HepG2 (cell line): ENCODE data around the gene BIVM. TPM values are rescaled to one million over a fixed set of nuclear protein-coding genes. Genes with fewer than 3 reads are reported as not detected.

Experiments used
- ATAC-seq: fragments of 200-7000 bp; cut with Tn5 transposase; 3 replicates; pipeline ENCODE4 v1.9.1; 2020; ENCODE audit warnings: mild to moderate bottlenecking, moderate library complexity
- BruUV-seq: library from RNA; stranded (reverse); fragments of 400-500 nt; replicated peaks from 2 replicates; lab custom pipeline; 2021; lab: Mats Ljungman, UMichigan
- CTCF ChIA-PET: fragments of 300-600 bp; formaldehyde crosslinking; extraction: SDS; loops from one replicate; lab custom pipeline; 2021; ENCODE audit warnings: low total read pairs, inconsistent platforms, low intra/inter-chr PET ratio; lab: Yijun Ruan, JAX
- POLR2A ChIA-PET: fragments of 350-600 bp; sonication (Branson Sonifier 250); formaldehyde crosslinking; loops from one replicate; lab custom pipeline; 2020; ENCODE audit warnings: antibody characterized with exemption, inconsistent platforms; lab: Yijun Ruan, JAX
- DNase-seq: peaks from one replicate; pipeline ENCODE4 v3.0.0-alpha.2; 2015; ENCODE audit warnings: low spot score
- FAIRE-seq: peaks from 3 replicates; lab custom pipeline; 2011; peaks lifted over from hg19 to GRCh38; lab: Jason Lieb, UNC
- H2AFZ ChIP-seq: one replicate; pipeline ENCODE4 v1.6.1; 2011; ENCODE audit warnings: low read length, inconsistent platforms
- H3K27ac ChIP-seq: fragments of 300-600 bp; 3 replicates; pipeline ENCODE4 v1.8.0; 2011; ENCODE audit warnings: mixed run types, mild to moderate bottlenecking, mixed read lengths, low read length, inconsistent platforms; ENCODE audit not compliant: insufficient read depth; ENCODE audit errors: extremely low read length
- H3K27me3 ChIP-seq, 2 experiments: fragments of 200-600 bp in 1 of 2; 2 replicates in 1 of 2; 3 replicates in 1 of 2; pipeline versions ENCODE4 v1.6.0 to v1.8.0; 2011; ENCODE audit warnings: low read length in 2 of 2, mild to moderate bottlenecking in 2 of 2, moderate library complexity in 2 of 2, inconsistent platforms in 1 of 2; ENCODE audit not compliant: insufficient read depth in 2 of 2, control insufficient read depth in 1 of 2
- H3K36me3 ChIP-seq, 2 experiments: fragments of 200-600 bp in 1 of 2; replicated peaks in 1 of 2; 2 replicates in 1 of 2; 3 replicates in 1 of 2; pipeline versions ENCODE4 v1.5.1 to v1.8.0; 2011; ENCODE audit warnings: low read length in 2 of 2, inconsistent platforms in 1 of 2; ENCODE audit not compliant: insufficient read depth in 2 of 2, control insufficient read depth in 1 of 2
- H3K4me1 ChIP-seq: 2 replicates; pipeline ENCODE4 v1.5.1; 2012; ENCODE audit warnings: low read length, inconsistent platforms; ENCODE audit not compliant: insufficient read depth
- H3K4me2 ChIP-seq: 2 replicates; pipeline ENCODE4 v1.6.0; 2011; ENCODE audit warnings: low read depth, low read length, inconsistent platforms
- H3K4me3 ChIP-seq, 3 experiments: fragments of 200-600 bp in 1 of 3; sonication (generic), shearing (Covaris generic) in 1 of 3; replicated peaks in 1 of 3; 2 replicates each; pipeline ENCODE4 v1.5.1; 2011 to 2016; ENCODE audit warnings: low read length in 3 of 3, inconsistent platforms in 2 of 3, low read depth in 2 of 3, mild to moderate bottlenecking in 2 of 3, control low read depth in 1 of 3, mixed read lengths in 1 of 3; ENCODE audit not compliant: insufficient read depth in 1 of 3
- H3K79me2 ChIP-seq: one replicate; pipeline ENCODE4 v1.6.1; 2011; ENCODE audit warnings: low read length, inconsistent platforms; ENCODE audit not compliant: insufficient read depth
- H3K9ac ChIP-seq: 2 replicates; pipeline ENCODE4 v1.6.0; 2011; ENCODE audit warnings: mild to moderate bottlenecking, low read depth, low read length, inconsistent platforms; ENCODE audit not compliant: insufficient read depth
- H3K9me3 ChIP-seq: 2 replicates; pipeline ENCODE4 v1.5.1; 2012; ENCODE audit warnings: mild to moderate bottlenecking, low read length
- H4K20me1 ChIP-seq: 2 replicates; pipeline ENCODE4 v1.6.0; 2011; ENCODE audit warnings: inconsistent platforms, mild to moderate bottlenecking, low read length, moderate library complexity; ENCODE audit not compliant: insufficient read depth
- HHEX ChIP-seq: IDR thresholded peaks from 2 replicates; pipeline ENCODE4 v1.6.1; 2016; ENCODE audit warnings: control low read depth
- MED8 ChIP-seq: sonication (generic); formaldehyde crosslinking; IDR thresholded peaks from 2 replicates; pipeline ENCODE4 v1.8.1; 2023; ENCODE audit warnings: mild to moderate bottlenecking, missing genetic modification reagents; ENCODE audit not compliant: insufficient replicate concordance
- NAIF1 ChIP-seq: sonication (generic); formaldehyde crosslinking; IDR thresholded peaks from 2 replicates; pipeline ENCODE4 v1.5.0; 2020; ENCODE audit warnings: mild to moderate bottlenecking, missing genetic modification reagents, borderline replicate concordance
- PHF21A ChIP-seq: sonication (generic); formaldehyde crosslinking; IDR thresholded peaks from 2 replicates; pipeline ENCODE4 v1.5.0; 2020; ENCODE audit warnings: mild to moderate bottlenecking, missing genetic modification reagents
- RELA ChIP-seq: sonication (generic); formaldehyde crosslinking; IDR thresholded peaks from 2 replicates; pipeline ENCODE4 v1.4.0; 2020; ENCODE audit warnings: missing genetic modification reagents
- RFXANK ChIP-seq: IDR thresholded peaks from 2 replicates; pipeline ENCODE4 v1.6.1; 2016
- SATB2 ChIP-seq: sonication (generic); formaldehyde crosslinking; IDR thresholded peaks from 2 replicates; pipeline ENCODE4 v1.5.0; 2020; ENCODE audit warnings: missing genetic modification reagents
- ZNF343 ChIP-seq: sonication (generic); formaldehyde crosslinking; IDR thresholded peaks from 2 replicates; pipeline ENCODE4 v1.4.0; 2020; ENCODE audit warnings: mild to moderate bottlenecking, missing genetic modification reagents
- ZNF550 ChIP-seq: sonication (generic); formaldehyde crosslinking; IDR thresholded peaks from 2 replicates; pipeline ENCODE4 v1.4.0; 2020; ENCODE audit warnings: mild to moderate bottlenecking, missing genetic modification reagents, borderline replicate concordance
- WGBS: methylation state at CpG from one replicate; pipeline ENCODE4 v1.1.6; 2017; ENCODE audit warnings: low lambda C conversion rate; 5-methylcytosine and 5-hydroxymethylcytosine counted together
- in situ Hi-C: cut with HindIII; loops from 2 replicates; pipeline ENCODE4 v1.10.0; 2017; ENCODE audit warnings: low pct_unique_long_range_greater_than_20kb; ENCODE audit not compliant: extremely low pct_ligation_motif_present
- intact Hi-C: fragments of 100-400 bp; cut with micrococcal nuclease; formaldehyde crosslinking; loops from one replicate; pipeline ENCODE4 v1.10.0; 2022; ENCODE audit not compliant: unreplicated experiment
- polyA plus RNA-seq, 8 experiments: library from polyadenylated mRNA; depleted of rRNA in 3 of 8; stranded (reverse) in 7 of 8; unstranded in 1 of 8; fragments of >200 nt; fragmentation: Illumina TruSeq in 4 of 8; extraction: Trizol in 4 of 8; gene quantifications; 2 replicates each; pipeline versions ENCODE4 v1.2.1 to v1.2.3, GENCODE V29; 2011 to 2016; ENCODE audit warnings: low read depth in 4 of 8, missing spikeins in 1 of 8, mixed read lengths in 1 of 8; ENCODE audit not compliant: insufficient read depth in 1 of 8
- total RNA-seq, 5 experiments: library from RNA; depleted of rRNA; stranded (reverse); fragments of >200 nt; fragmentation: Illumina TruSeq; extraction: Trizol; gene quantifications; 2 replicates each; pipeline ENCODE4 v1.2.3, GENCODE V29; 2016; ENCODE audit warnings: low read depth in 1 of 5
- TF ChIP-seq, protein P1 (sequence below): sonication (generic); formaldehyde crosslinking; IDR thresholded peaks from 2 replicates; pipeline ENCODE4 v1.8.1; 2023; ENCODE audit warnings: mild to moderate bottlenecking, moderate library complexity, missing genetic modification reagents
- TF ChIP-seq, protein P2 (sequence below), 2 experiments: sonication (generic) in 1 of 2; formaldehyde crosslinking in 1 of 2; IDR thresholded peaks; 2 replicates each; pipeline versions ENCODE4 v1.6.1 to v1.9.0; 2014 to 2022; ENCODE audit warnings: antibody characterized with exemption in 1 of 2, borderline replicate concordance in 1 of 2, inconsistent platforms in 1 of 2, low read depth in 1 of 2, missing genetic modification reagents in 1 of 2
- TF ChIP-seq, protein P3 (sequence below): sonication (generic); formaldehyde crosslinking; IDR thresholded peaks from 2 replicates; pipeline ENCODE4 v1.4.0; 2020; ENCODE audit warnings: mild to moderate bottlenecking, missing genetic modification reagents
- TF ChIP-seq, protein P4 (sequence below): IDR thresholded peaks from 2 replicates; pipeline ENCODE4 v1.6.1; 2016; ENCODE audit warnings: missing biosample characterization, missing genetic modification reagents, low read depth

The BIVM gene
- total and polyA plus RNA-seq, 2 of the 13 experiments (the other 11 are each of a cell fraction or from before 2014, with no cell fraction given) = 10.4 to 15.8 TPM

DNA sequence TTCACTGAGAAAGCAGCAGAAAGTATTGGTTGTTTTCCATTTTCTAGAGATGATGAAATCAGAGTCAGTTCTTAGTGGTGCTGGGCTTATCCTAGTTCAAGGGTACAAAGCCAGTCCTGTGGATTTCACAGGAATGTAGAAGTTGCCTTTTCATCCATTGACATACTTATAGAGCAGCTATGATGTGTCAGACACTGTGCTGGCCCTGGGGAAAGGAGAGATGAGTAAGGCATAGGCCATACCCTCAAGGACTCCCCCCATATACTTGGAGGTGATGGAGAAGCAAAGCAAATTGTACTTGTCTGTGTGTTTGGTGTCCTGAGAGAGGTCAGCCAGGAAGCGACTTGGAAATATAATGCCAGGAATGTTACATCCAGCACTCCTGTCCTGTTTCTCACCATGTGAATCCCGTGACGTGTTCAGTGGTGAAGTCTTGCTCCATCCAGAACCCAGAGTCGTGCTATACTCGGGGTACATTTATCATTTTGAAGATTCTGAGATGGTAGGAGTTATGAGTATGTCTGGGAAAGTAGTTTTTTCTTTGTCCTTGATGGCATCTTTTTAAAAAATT lies 69.5 kb downstream of the BIVM start:
- no peaks in the 10 kb centered on the region for H3K27me3 ChIP-seq
- 97% methylated on average over 5 of the region's 5 CpGs for WGBS
- FAIRE-seq (no peak), ATAC-seq (no peak), DNase-seq (no peak)
- no peaks in the 10 kb centered on the region for H3K79me2 ChIP-seq
- no peak overlapping the region for H2AFZ ChIP-seq
- intact Hi-C loops = no loop called here
- H3K9ac ChIP-seq = no peak overlapping the region
- no peaks in the 10 kb centered on the region for H3K9me3 ChIP-seq
- BruUV-seq = no TSS peak
- POLR2A ChIA-PET = no interaction called here
- peaks cover 9 to 63% of the 10 kb centered on the region in 2 experiments for H3K36me3 ChIP-seq
- CTCF ChIA-PET = no interaction called here
- H3K4me1 ChIP-seq = no peaks in the 10 kb centered on the region
- no peak overlapping the region for H3K4me3 ChIP-seq
- H4K20me1 ChIP-seq = peaks cover 5% of the 10 kb centered on the region; the same call in 1 of the 2 replicates
- no peak overlapping the region for H3K27ac ChIP-seq
- in situ Hi-C loops = no loop called here
- no peak overlapping the region for H3K4me2 ChIP-seq
- no peak for TF ChIP-seq ZNF550 (CRISPR knock-in tag)
- no peak for TF ChIP-seq MED8 (CRISPR knock-in tag)
- TF ChIP-seq SATB2 = no peak
- no peak for TF ChIP-seq NAIF1 (CRISPR knock-in tag)
- TF ChIP-seq PHF21A (CRISPR knock-in tag) = no peak
- TF ChIP-seq, protein P1, sequence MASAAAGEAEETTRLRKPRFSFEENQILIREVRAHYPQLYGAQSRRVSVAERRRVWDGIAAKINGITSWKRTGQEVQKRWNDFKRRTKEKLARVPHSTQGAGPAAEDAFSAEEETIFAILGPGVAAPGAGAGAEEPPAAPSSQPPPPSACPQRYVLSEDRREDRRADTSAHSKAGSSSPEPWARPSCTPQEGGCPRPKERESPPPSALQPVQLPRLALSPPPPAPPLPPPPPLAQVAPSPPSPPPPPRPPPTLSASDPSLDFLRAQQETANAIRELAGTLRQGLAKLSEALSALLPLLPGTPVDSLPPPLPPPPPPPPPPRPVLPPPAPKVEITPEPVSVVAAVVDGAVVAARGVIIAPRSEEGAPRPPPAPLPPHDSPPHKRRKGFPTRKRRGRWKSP (CRISPR knock-in tag) = no peak
- TF ChIP-seq, protein P2, sequence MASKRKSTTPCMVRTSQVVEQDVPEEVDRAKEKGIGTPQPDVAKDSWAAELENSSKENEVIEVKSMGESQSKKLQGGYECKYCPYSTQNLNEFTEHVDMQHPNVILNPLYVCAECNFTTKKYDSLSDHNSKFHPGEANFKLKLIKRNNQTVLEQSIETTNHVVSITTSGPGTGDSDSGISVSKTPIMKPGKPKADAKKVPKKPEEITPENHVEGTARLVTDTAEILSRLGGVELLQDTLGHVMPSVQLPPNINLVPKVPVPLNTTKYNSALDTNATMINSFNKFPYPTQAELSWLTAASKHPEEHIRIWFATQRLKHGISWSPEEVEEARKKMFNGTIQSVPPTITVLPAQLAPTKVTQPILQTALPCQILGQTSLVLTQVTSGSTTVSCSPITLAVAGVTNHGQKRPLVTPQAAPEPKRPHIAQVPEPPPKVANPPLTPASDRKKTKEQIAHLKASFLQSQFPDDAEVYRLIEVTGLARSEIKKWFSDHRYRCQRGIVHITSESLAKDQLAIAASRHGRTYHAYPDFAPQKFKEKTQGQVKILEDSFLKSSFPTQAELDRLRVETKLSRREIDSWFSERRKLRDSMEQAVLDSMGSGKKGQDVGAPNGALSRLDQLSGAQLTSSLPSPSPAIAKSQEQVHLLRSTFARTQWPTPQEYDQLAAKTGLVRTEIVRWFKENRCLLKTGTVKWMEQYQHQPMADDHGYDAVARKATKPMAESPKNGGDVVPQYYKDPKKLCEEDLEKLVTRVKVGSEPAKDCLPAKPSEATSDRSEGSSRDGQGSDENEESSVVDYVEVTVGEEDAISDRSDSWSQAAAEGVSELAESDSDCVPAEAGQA (IDR thresholded peaks at IDR 0.05; ENCODE audit: low read depth) = no peak
- TF ChIP-seq, protein P2 (CRISPR knock-in tag; IDR thresholded peaks at IDR 0.05; ENCODE audit: borderline replicate concordance) = no peak
- TF ChIP-seq, protein P3, sequence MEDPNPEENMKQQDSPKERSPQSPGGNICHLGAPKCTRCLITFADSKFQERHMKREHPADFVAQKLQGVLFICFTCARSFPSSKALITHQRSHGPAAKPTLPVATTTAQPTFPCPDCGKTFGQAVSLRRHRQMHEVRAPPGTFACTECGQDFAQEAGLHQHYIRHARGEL (CRISPR knock-in tag) = no peak
- no peak for TF ChIP-seq ZNF343 (CRISPR knock-in tag)
- TF ChIP-seq RELA (CRISPR knock-in tag) = no peak
- TF ChIP-seq HHEX (CRISPR knock-in tag) = no peak
- TF ChIP-seq, protein P4, sequence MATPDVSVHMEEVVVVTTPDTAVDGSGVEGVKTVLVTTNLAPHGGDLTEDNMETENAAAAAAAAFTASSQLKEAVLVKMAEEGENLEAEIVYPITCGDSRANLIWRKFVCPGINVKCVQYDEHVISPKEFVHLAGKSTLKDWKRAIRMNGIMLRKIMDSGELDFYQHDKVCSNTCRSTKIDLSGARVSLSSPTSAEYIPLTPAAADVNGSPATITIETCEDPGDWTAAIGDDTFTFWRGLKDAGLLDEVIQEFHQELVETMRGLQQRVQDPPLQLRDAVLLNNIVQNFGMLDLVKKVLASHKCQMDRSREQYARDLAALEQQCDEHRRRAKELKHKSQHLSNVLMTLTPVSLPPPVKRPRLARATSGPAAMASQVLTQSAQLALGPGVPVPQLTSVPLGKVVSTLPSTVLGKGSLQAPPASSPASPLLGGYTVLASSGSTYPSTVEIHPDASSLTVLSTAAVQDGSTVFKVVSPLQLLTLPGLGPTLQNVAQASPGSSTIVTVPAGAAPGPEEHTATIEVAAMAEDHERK = no peak
- no peak for TF ChIP-seq RFXANK
